IPS-18a (cell line): Measurements from ENCODE around the gene CHN2.

Experiments used
- H3K27ac ChIP-seq: one replicate; pipeline ENCODE4 v1.5.1; 2013; ENCODE audit warnings: low read length
- H3K27me3 ChIP-seq: one replicate; pipeline ENCODE4 v1.6.1; 2013; ENCODE audit warnings: mild to moderate bottlenecking, low read length; ENCODE audit not compliant: control insufficient read depth, insufficient read depth
- H3K36me3 ChIP-seq: one replicate; pipeline ENCODE4 v1.6.1; 2013; ENCODE audit warnings: low read depth, low read length; ENCODE audit not compliant: control insufficient read depth
- H3K4me1 ChIP-seq: one replicate; pipeline ENCODE4 v1.6.1; 2013; ENCODE audit warnings: low read depth, low read length; ENCODE audit not compliant: control insufficient read depth
- H3K4me3 ChIP-seq: one replicate; pipeline ENCODE4 v1.5.1; 2013; ENCODE audit warnings: low read length
- H3K9ac ChIP-seq: one replicate; pipeline ENCODE4 v1.6.1; 2013; ENCODE audit warnings: mild to moderate bottlenecking, low read length, moderate library complexity
- H3K9me3 ChIP-seq: one replicate; pipeline ENCODE4 v1.6.1; 2013; ENCODE audit warnings: low read depth, low read length; ENCODE audit not compliant: control insufficient read depth

Gene CHN2

DNA sequence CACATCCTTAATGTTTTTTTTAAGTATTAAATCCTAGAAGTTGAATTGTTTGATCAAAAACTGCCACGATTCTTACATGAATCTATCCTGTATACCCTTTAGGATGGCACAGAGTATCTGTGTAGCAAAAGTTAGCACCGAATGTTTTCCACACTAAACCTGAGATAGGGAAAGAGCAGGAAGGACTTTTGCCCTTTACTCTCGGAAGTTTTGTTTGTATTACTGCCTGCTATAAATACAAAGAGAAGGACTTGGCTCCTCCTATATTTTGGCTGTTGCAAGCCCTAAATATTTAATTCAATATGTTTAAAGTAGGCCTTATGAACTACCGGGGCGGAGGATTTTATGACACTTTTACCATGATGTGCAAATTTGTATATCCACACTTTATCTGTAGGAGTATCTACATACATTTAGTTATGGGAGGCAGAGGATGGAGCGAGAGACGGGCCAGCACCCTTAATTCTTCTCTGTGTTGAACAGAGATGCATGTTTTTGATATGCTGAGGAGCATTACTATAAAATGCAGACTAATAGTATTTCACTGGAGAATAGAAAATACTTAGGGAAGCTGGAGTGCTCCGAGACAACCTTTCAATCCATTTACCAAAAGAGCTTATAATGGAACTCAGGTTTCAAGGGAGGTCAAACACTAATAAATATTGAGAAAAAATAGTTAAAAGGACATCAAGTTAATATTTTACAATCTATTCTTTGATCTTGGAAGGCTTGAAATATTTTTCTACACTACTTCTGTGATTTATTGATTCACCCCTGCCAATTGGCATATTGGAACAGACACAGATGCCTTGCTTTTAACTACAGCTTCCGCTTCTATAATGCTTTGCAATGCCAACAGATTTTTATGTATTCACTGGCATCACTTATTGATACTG, 97.4 kb downstream of the CHN2 start:
- Histone ChIP-seq H3K4me3 (no peak overlapping the region), H3K9ac (no peak overlapping the region), H3K9me3 (no peaks in the 10 kb centered on the region), H3K4me1 (peaks cover 54% of the 10 kb centered on the region), H3K27ac (no peak overlapping the region), H3K36me3 (no peaks in the 10 kb centered on the region), H3K27me3 (no peaks in the 10 kb centered on the region)

DNA sequence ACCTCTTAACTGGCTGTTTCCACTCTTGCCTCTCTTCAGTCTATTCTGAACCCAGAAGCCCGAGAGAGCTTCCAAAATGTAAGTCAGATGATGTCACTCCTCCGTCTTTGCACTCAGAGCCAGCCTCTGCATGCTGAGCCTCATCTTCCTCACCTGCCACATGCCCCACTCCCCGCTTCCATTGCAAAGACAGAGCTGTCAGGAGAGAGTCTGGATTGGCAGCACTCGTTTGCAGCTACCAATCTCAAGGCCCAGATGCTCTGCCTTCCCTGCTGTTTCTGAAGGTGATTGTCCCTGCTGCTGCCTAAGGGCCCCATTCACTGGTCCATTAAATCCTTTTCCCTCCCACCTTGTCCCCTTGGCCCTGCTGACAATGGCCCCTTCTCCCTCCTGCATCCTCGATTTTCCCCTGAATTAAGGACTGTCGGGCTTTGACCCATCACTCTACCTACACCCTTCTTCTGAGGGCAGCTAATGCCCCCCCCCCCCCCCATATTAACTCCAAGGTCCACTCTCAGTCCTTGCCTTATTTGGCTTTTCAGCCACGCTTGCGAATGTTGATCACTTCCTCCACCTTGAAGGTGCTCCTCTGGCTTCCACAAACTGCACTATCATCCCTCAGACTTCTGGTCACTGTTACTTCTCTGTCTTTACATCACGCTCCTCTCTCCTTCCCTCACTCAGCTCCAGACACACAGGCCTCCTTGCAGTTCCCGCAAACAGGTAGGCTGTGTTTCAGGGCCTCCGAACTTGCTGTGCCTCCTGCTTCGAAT, 98.5 kb downstream of the CHN2 start:
- no peak overlapping the region for H3K27ac ChIP-seq
- H3K9ac ChIP-seq, result no peak overlapping the region
- H3K4me1 ChIP-seq, result peaks cover 64% of the 10 kb centered on the region
- H3K4me3 ChIP-seq, result no peak overlapping the region
- no peaks in the 10 kb centered on the region for H3K36me3 ChIP-seq
- no peaks in the 10 kb centered on the region for H3K27me3 ChIP-seq
- H3K9me3 ChIP-seq, result no peaks in the 10 kb centered on the region

GRCh38 chr7:29296421-29296820, 101.8 kb downstream of the CHN2 start:
- H3K9me3 ChIP-seq, result no peaks in the 10 kb centered on the region
- H3K27ac ChIP-seq, result peak overlapping the region; percentile 50
- H3K27me3 ChIP-seq, result no peaks in the 10 kb centered on the region
- peaks cover 58% of the 10 kb centered on the region for H3K4me1 ChIP-seq
- H3K4me3 ChIP-seq, result peak overlapping the region; percentile 34
- no peaks in the 10 kb centered on the region for H3K36me3 ChIP-seq
- no peak overlapping the region for H3K9ac ChIP-seq

- Histone ChIP-seq H3K4me3 (peak overlapping the region; percentile 34), H3K9ac (no peak overlapping the region), H3K9me3 (no peaks in the 10 kb centered on the region), H3K27me3 (no peaks in the 10 kb centered on the region), H3K36me3 (no peaks in the 10 kb centered on the region), H3K4me1 (peaks cover 58% of the 10 kb centered on the region), H3K27ac (no peak overlapping the region)
Measured at GRCh38 chr7:29297194-29297890, 102.8 kb downstream of the CHN2 start.

DNA sequence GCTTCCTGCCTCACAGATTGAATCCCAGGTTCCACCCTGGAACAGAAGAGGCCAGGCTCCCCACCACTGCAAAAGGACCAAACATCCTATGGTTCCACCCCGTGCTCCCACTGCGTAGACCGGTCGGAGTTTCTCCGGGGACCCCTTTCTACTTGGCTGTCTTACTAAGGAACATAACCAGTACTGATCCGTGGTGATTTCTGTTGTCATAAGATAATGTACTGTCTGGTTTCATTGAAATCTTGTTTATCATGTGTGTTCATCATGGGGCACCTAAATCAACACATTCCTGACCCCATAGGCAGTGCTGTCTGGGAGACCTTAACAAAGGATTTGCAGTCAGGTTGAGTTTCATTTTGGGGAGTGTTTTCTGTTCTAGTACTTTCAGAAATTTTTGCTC, 104.5 kb downstream of the CHN2 start:
- peaks cover 48% of the 10 kb centered on the region for H3K4me1 ChIP-seq
- no peak overlapping the region for H3K4me3 ChIP-seq
- no peaks in the 10 kb centered on the region for H3K27me3 ChIP-seq
- no peaks in the 10 kb centered on the region for H3K9me3 ChIP-seq
- no peak overlapping the region for H3K27ac ChIP-seq
- H3K36me3 ChIP-seq, result no peaks in the 10 kb centered on the region
- no peak overlapping the region for H3K9ac ChIP-seq

DNA sequence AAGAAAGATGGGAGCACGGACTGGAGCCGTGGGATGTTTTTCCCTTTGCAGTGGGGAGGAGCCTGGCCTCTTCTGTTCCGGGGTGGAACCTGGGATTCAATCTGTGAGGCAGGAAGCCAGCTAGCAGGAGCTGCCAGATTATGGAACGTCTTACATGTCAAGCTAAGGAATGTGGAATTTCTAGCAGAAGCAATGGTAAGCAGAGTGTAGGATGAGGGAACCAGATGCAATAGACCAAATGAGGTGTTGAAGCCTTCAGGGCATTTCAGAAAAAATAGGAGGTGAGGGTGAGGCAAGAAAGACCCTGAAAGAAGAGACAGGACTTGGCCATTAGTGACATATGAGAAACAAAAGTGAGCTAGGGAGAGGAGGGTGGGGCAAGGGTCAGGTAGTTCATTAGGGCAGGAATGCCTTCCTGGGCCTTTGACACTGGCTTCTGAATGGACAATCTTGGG, 105.5 kb downstream of the CHN2 start:
- Histone ChIP-seq H3K4me1 (peaks cover 47% of the 10 kb centered on the region), H3K9ac (no peak overlapping the region), H3K27me3 (no peaks in the 10 kb centered on the region), H3K4me3 (no peak overlapping the region), H3K27ac (no peak overlapping the region), H3K36me3 (no peaks in the 10 kb centered on the region), H3K9me3 (no peaks in the 10 kb centered on the region)

DNA sequence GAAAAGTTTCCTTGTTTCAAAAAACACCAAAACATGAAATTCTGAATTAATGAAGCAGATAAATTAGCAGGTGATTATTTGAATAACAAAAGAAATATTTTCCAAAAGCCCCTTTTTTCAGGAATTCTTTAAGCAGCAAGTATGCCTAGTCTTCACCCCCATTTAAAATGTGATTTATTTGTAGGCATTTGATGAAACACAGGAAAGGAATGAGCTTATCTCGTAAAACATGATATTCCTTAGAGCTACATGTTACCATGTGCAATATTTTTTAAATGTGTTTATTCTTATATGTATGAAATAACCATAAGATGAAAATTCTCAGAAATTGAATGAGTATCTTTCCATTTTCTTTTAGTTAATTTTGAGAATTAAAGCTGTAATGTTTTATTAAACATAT, 106.1 kb downstream of the CHN2 start:
- Histone ChIP-seq H3K27me3 (no peaks in the 10 kb centered on the region), H3K4me1 (peaks cover 53% of the 10 kb centered on the region), H3K27ac (no peak overlapping the region), H3K9me3 (no peaks in the 10 kb centered on the region), H3K36me3 (no peaks in the 10 kb centered on the region), H3K9ac (no peak overlapping the region), H3K4me3 (no peak overlapping the region)

DNA sequence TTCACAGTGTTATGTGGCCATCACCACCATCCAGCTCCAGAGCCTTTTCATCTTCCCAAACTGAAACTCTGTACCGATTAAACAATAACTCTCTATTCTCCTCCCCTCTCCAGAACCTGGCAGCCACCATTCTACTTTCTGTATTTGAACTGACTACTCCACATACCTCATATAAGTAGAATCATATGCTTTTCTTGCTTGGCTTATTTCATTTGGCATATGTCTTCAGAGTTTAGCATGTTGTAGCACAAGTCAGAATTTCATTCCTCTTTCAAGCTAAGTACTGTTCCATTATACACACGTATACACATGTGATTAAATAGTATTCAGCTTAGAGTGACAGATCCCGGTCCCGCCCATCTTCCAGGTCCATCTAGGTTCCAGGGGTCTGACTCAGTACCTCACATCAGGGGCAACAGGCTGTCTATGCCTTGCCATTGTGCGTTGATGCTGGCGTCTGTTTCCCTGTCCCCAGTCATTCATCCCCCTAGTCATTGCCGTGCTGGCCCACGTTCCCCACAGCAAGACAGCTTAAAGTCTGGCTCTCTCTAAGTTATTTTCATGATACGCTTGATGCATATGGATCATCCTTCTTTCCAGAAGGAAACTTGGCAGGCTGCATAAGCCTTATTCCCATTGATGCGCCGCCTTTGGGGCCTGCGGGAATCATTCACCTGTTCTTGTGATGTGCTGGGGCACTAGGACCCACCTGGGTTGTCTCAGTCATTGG, 108.3 kb downstream of the CHN2 start:
- H3K36me3 ChIP-seq, result no peaks in the 10 kb centered on the region
- no peak overlapping the region for H3K9ac ChIP-seq
- peaks cover 55% of the 10 kb centered on the region for H3K4me1 ChIP-seq
- H3K27me3 ChIP-seq, result no peaks in the 10 kb centered on the region
- H3K9me3 ChIP-seq, result no peaks in the 10 kb centered on the region
- no peak overlapping the region for H3K27ac ChIP-seq
- no peak overlapping the region for H3K4me3 ChIP-seq

GRCh38 chr7:29304756-29305155, 110.2 kb downstream of the CHN2 start:
- H3K27me3 ChIP-seq, result no peaks in the 10 kb centered on the region
- H3K4me3 ChIP-seq, result no peak overlapping the region
- no peak overlapping the region for H3K27ac ChIP-seq
- no peaks in the 10 kb centered on the region for H3K9me3 ChIP-seq
- no peaks in the 10 kb centered on the region for H3K36me3 ChIP-seq
- peaks cover 49% of the 10 kb centered on the region for H3K4me1 ChIP-seq
- no peak overlapping the region for H3K9ac ChIP-seq

GRCh38 chr7:29306319-29306991, 111.9 kb downstream of the CHN2 start:
- H3K4me3 ChIP-seq, result no peak overlapping the region
- no peak overlapping the region for H3K9ac ChIP-seq
- no peaks in the 10 kb centered on the region for H3K9me3 ChIP-seq
- peaks cover 38% of the 10 kb centered on the region for H3K4me1 ChIP-seq
- H3K36me3 ChIP-seq, result no peaks in the 10 kb centered on the region
- H3K27ac ChIP-seq, result no peak overlapping the region
- H3K27me3 ChIP-seq, result no peaks in the 10 kb centered on the region
